B cell (primary cell): Measurements from ENCODE around the gene LIPK. TPM values are rescaled to one million over a fixed set of nuclear protein-coding genes. Genes with fewer than 3 reads are reported as not detected.

Experiments used
- ATAC-seq: fragments of 200-7000 bp; cut with Tn5 transposase; one replicate; pipeline ENCODE4 v1.10.0; 2021; ENCODE audit warnings: low read depth, mild to moderate bottlenecking, moderate number of reproducible peaks, moderate library complexity
- CTCF ChIA-PET: fragments of 350-600 bp; sonication (Branson Sonifier 250); formaldehyde crosslinking; loops from one replicate; lab custom pipeline; 2021; ENCODE audit warnings: antibody characterized with exemption, inconsistent platforms; lab: Charles Lee
- POLR2A ChIA-PET: fragments of 350-600 bp; sonication (Branson Sonifier 250); formaldehyde crosslinking; loops from one replicate; lab custom pipeline; 2021; ENCODE audit warnings: antibody characterized with exemption; lab: Charles Lee
- DNase-seq: peaks from one replicate; pipeline ENCODE4 v3.0.0; 2013
- H2AFZ ChIP-seq: 2 replicates; pipeline ENCODE4 v1.6.1; 2012; ENCODE audit warnings: mild to moderate bottlenecking, low read depth, low read length; ENCODE audit not compliant: insufficient read depth, poor library complexity, severe bottlenecking
- H3K27ac ChIP-seq, 2 donors: 1 replicate in 1 of 2; 2 replicates in 1 of 2; pipeline ENCODE4 v1.5.1; 2012 to 2013; ENCODE audit warnings: low read length in 2 of 2, mild to moderate bottlenecking in 2 of 2, moderate library complexity in 1 of 2
- H3K27me3 ChIP-seq, 4 experiments: fragments of 200-600 bp in 1 of 4; sonication (generic) in 1 of 4; replicated peaks in 1 of 4; 1 replicate in 2 of 4; 2 replicates in 2 of 4; pipeline versions ENCODE4 v1.6.1 to v1.7.0; 2013 to 2016; ENCODE audit warnings: low read length in 3 of 4, mild to moderate bottlenecking in 2 of 4, mixed read lengths in 1 of 4, moderate library complexity in 1 of 4; ENCODE audit not compliant: insufficient read depth in 4 of 4, control insufficient read depth in 3 of 4; ENCODE audit errors: control extremely low read depth in 1 of 4
- H3K36me3 ChIP-seq, 2 experiments: replicated peaks in 1 of 2; 1 replicate in 1 of 2; 2 replicates in 1 of 2; pipeline versions ENCODE4 v1.6.1 to v1.7.1; 2013; ENCODE audit warnings: low read length in 1 of 2; ENCODE audit not compliant: insufficient read depth in 2 of 2, control insufficient read depth in 1 of 2; ENCODE audit errors: control extremely low read depth in 1 of 2, extremely low read depth in 1 of 2
- H3K4me1 ChIP-seq, 2 donors: fragments of 200-600 bp in 1 of 2; sonication (generic) in 1 of 2; 1 replicate in 1 of 2; 2 replicates in 1 of 2; pipeline versions ENCODE4 v1.5.1 to v1.6.1; 2013 to 2017; ENCODE audit warnings: low read length in 2 of 2; ENCODE audit not compliant: control insufficient read depth in 2 of 2, insufficient read depth in 2 of 2
- H3K4me2 ChIP-seq: replicated peaks from 2 replicates; pipeline ENCODE3; 2012; ENCODE audit warnings: mild to moderate bottlenecking, low read depth, low read length; ENCODE audit not compliant: poor library complexity, severe bottlenecking
- H3K4me3 ChIP-seq, 5 experiments: fragments of 200-600 bp in 1 of 5; sonication (generic) in 1 of 5; 1 replicate in 3 of 5; 2 replicates in 2 of 5; pipeline versions ENCODE4 v1.5.1 to v1.7.0; 2011 to 2016; ENCODE audit warnings: low read length in 4 of 5, mild to moderate bottlenecking in 4 of 5, low read depth in 2 of 5, control low read depth in 1 of 5, moderate library complexity in 1 of 5; ENCODE audit not compliant: insufficient read depth in 1 of 5; ENCODE audit errors: control extremely low read depth in 1 of 5, extremely low read depth in 1 of 5
- H3K79me2 ChIP-seq: fragments of 200-600 bp; sonication (generic); one replicate; pipeline ENCODE4 v1.6.0; 2016; ENCODE audit warnings: low read length; ENCODE audit not compliant: control insufficient read depth, insufficient read depth
- H3K9ac ChIP-seq: fragments of 200-600 bp; sonication (generic); 2 replicates; pipeline ENCODE4 v1.6.1; 2017; ENCODE audit warnings: mild to moderate bottlenecking, low read length, moderate library complexity
- H3K9me3 ChIP-seq, 3 donors: one replicate each; pipeline versions ENCODE4 v1.6.1 to v1.7.1; 2013; ENCODE audit warnings: low read length in 2 of 3; ENCODE audit not compliant: control insufficient read depth in 2 of 3, insufficient read depth in 1 of 3; ENCODE audit errors: control extremely low read depth in 1 of 3
- H4K20me1 ChIP-seq: 2 replicates; pipeline ENCODE4 v1.6.0; 2012; ENCODE audit warnings: mild to moderate bottlenecking, low read length; ENCODE audit not compliant: insufficient read depth, control insufficient read depth, poor library complexity, severe bottlenecking
- H3K27ac Mint-ChIP-seq: one replicate; pipeline ENCODE4 v1.8.0; 2021; ENCODE audit warnings: mixed read lengths
- H3K27me3 Mint-ChIP-seq: one replicate; pipeline ENCODE4 v1.8.0; 2021; ENCODE audit warnings: mixed read lengths
- H3K4me1 Mint-ChIP-seq: one replicate; pipeline ENCODE4 v1.8.0; 2021; ENCODE audit warnings: mixed read lengths
- H3K4me3 Mint-ChIP-seq: one replicate; pipeline ENCODE4 v1.8.0; 2021; ENCODE audit warnings: mixed read lengths
- H3K9me3 Mint-ChIP-seq: one replicate; pipeline ENCODE4 v1.8.0; 2022; ENCODE audit warnings: mixed read lengths; ENCODE audit not compliant: insufficient read depth
- CTCF ChIP-seq: fragments of 200-600 bp; IDR thresholded peaks from one replicate; pipeline ENCODE4 v1.8.0; 2022; ENCODE audit warnings: antibody characterized with exemption, mild to moderate bottlenecking
- EZH2 ChIP-seq: IDR thresholded peaks from 2 replicates; pipeline ENCODE4 v1.6.1; 2012; ENCODE audit warnings: borderline replicate concordance, low read depth, mild to moderate bottlenecking, moderate library complexity, low read length; ENCODE audit not compliant: insufficient read depth, poor library complexity, severe bottlenecking
- WGBS: methylation state at CpG from one replicate; pipeline ENCODE4 v1.1.5; 2013; ENCODE audit warnings: missing lambda C conversion rate; ENCODE audit not compliant: insufficient coverage; 5-methylcytosine and 5-hydroxymethylcytosine counted together
- intact Hi-C: fragments of 100-400 bp; cut with micrococcal nuclease; formaldehyde crosslinking; loops from one replicate; pipeline ENCODE4 v1.10.0; 2022
- polyA plus RNA-seq: library from polyadenylated mRNA; depleted of rRNA; stranded (reverse); fragments of >200 nt; gene quantifications from 2 replicates; pipeline ENCODE4 v1.2.3, GENCODE V29; 2012
- total RNA-seq, 2 donors: library from RNA; stranded (reverse); fragments of 120-200 nt in 1 of 2; gene quantifications; 1 replicate in 1 of 2; 2 replicates in 1 of 2; pipeline versions ENCODE4 v1.2.3 to v1.2.4, GENCODE V29; 2013 to 2022

The LIPK gene
- total and polyA plus RNA-seq, 2 donors (not counting 1 experiment from before 2014, with no cell fraction given): not detected

DNA sequence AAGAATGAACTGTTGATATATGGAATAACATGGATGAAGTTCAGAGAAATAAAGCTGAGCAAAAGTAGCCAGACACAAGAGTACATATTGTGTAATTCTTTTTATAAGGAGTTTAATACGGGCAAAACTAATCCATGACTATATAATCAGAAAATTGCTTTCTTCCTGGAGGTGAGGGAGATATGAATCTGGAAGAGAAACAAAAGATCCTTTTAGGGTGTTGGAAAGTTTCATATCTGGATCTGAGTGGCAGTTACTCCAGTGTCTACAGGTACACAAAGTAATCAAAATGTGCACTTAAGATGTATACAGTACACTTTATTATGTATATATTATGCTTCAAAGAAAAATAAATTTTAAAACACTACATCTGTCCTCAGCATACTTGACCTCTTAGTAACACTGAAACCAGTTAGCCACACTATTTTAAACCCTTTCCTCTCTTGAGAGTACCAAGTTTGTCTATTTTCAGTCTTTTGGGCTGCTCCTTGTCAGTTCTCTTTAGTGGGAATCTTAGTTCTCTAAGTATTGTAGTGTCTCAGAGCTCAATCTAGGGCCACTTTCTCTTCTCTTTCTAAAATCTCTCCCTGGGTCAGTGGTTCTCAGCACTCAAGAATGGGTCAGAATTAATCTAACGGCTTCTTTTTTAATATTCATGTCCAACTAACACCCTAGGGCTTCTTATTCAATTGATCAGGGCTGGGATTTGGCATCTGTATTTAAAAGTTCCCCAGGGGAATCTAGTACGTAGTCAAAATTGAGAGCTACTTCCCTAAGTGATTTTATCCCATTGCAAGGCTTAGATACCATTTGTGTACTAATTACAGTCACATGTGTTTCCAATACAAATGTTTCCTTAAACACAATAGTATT lies 46.1 kb upstream of the LIPK start:
- H3K27me3 ChIP-seq: no peaks in the 10 kb centered on the region
- CTCF ChIA-PET: interaction anchor here (0.6 to 2.3 kb wide), 2 partner anchors 28 to 924 kb away, joined by 4 to 8 read pairs; no protein-coding TSS in a partner anchor
- DNase-seq (no peak), ATAC-seq (no peak)
- H3K27ac ChIP-seq: no peak overlapping the region
- no peak overlapping the region for H3K4me3 ChIP-seq
- POLR2A ChIA-PET: no interaction called here
- H3K79me2 ChIP-seq: no peaks in the 10 kb centered on the region
- Mint-ChIP-seq H3K27me3 (peaks cover under 1% of the 10 kb centered on the region), H3K4me1 (no peaks in the 10 kb centered on the region), H3K27ac (no peak overlapping the region), H3K9me3 (no peaks in the 10 kb centered on the region), H3K4me3 (no peak overlapping the region)
- H3K36me3 ChIP-seq: no peaks in the 10 kb centered on the region
- H3K4me2 ChIP-seq: no peak overlapping the region
- H3K4me1 ChIP-seq: no peaks in the 10 kb centered on the region
- peaks cover 0 to 3% (median 0%) of the 10 kb centered on the region in 3 donors for H3K9me3 ChIP-seq
- H4K20me1 ChIP-seq: no peaks in the 10 kb centered on the region
- no CpG with 5 or more reads among the region's 3 CpGs for WGBS
- intact Hi-C loops: no loop called here
- H3K9ac ChIP-seq: no peak overlapping the region
- H2AFZ ChIP-seq: no peak overlapping the region
- TF ChIP-seq CTCF (no peak), EZH2 (no peak)

DNA sequence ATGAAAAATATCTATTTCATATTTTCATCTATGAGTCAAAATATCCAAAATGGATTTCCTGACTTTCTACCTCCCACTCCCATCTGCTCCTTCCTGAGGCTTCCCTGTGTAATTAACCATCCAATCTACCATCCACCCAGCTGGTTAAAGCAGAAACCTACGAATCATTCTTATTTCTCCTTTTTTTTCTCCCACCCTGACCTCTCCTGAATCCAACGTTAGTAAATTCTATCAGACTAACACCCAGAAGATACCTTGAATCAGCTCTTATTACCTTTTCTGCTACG lies 45.5 kb upstream of the LIPK start:
- Mint-ChIP-seq H3K4me3 (no peak overlapping the region), H3K27me3 (no peaks in the 10 kb centered on the region), H3K4me1 (no peaks in the 10 kb centered on the region), H3K9me3 (no peaks in the 10 kb centered on the region), H3K27ac (no peak overlapping the region)
- DNase-seq (no peak), ATAC-seq (no peak)
- Histone ChIP-seq H2AFZ (no peak overlapping the region), H4K20me1 (no peaks in the 10 kb centered on the region), H3K27me3 (no peaks in the 10 kb centered on the region), H3K9ac (no peak overlapping the region), H3K79me2 (no peaks in the 10 kb centered on the region), H3K4me3 (no peak overlapping the region), H3K4me2 (no peak overlapping the region), H3K4me1 (no peaks in the 10 kb centered on the region), H3K36me3 (no peaks in the 10 kb centered on the region), H3K9me3 (peaks cover 0 to 3% (median 0%) of the 10 kb centered on the region in 3 donors), H3K27ac (no peak overlapping the region)
- intact Hi-C loops: no loop called here
- CTCF ChIA-PET: interaction anchor here (0.6 to 2.3 kb wide), 2 partner anchors 27 to 925 kb away, joined by 4 to 8 read pairs; no protein-coding TSS in a partner anchor
- TF ChIP-seq CTCF (no peak), EZH2 (no peak)
- POLR2A ChIA-PET: no interaction called here
- WGBS: 37% methylated on average over 2 of the region's 3 CpGs
